GM12878 (cell line): ENCODE results near the gene MAGI3. TPM values are rescaled to one million over a fixed set of nuclear protein-coding genes. Genes with fewer than 3 reads are reported as not detected.

Experiments used
- ATAC-seq: fragments of 200-7000 bp; cut with Tn5 transposase; 3 replicates; pipeline ENCODE4 v1.9.1; 2020; ENCODE audit warnings: mild to moderate bottlenecking, moderate library complexity
- BruUV-seq: library from RNA; stranded (reverse); fragments of 400-500 nt; replicated peaks from 2 replicates; lab custom pipeline; 2021; lab: Mats Ljungman, UMichigan
- CTCF ChIA-PET: fragments of 300-600 bp; sonication (Branson Sonifier 250); formaldehyde crosslinking; extraction: SDS; loops from one replicate; lab custom pipeline; 2021; ENCODE audit warnings: inconsistent platforms; lab: Yijun Ruan, JAX
- POLR2A ChIA-PET: fragments of 350-600 bp; formaldehyde crosslinking; extraction: SDS; loops from one replicate; lab custom pipeline; 2021; ENCODE audit warnings: inconsistent platforms; lab: Charles Lee
- RAD21 ChIA-PET: fragments of 300-600 bp; sonication (Branson Sonifier 250); formaldehyde crosslinking; loops from one replicate; lab custom pipeline; 2023; ENCODE audit warnings: antibody characterized with exemption; ENCODE audit not compliant: unreplicated experiment; lab: Charles Lee
- SMC1A ChIA-PET: fragments of 300-600 bp; sonication (Branson Sonifier 250); formaldehyde crosslinking; loops from one replicate; lab custom pipeline; 2023; ENCODE audit not compliant: unreplicated experiment, uncharacterized antibody; lab: Charles Lee
- DNase-seq: peaks from one replicate; pipeline ENCODE4 v3.0.0-alpha.2; 2011; ENCODE audit warnings: low read depth, low spot score
- FAIRE-seq: peaks from 3 replicates; lab custom pipeline; 2011; peaks lifted over from hg19 to GRCh38; lab: Jason Lieb, UNC
- H2AFZ ChIP-seq: 2 replicates; pipeline ENCODE4 v1.6.0; 2011; ENCODE audit warnings: low read depth, low read length, control low read depth; ENCODE audit not compliant: control insufficient read depth
- H3K27ac ChIP-seq: 2 replicates; pipeline ENCODE4 v1.5.1; 2011; ENCODE audit warnings: control low read depth; ENCODE audit not compliant: control insufficient read depth, insufficient read depth
- H3K27me3 ChIP-seq, 2 experiments: replicated peaks in 1 of 2; 2 replicates each; pipeline versions ENCODE4 v1.6.0 to v1.6.1; 2011; ENCODE audit warnings: low read length in 1 of 2; ENCODE audit not compliant: control insufficient read depth in 2 of 2, insufficient read depth in 2 of 2
- H3K36me3 ChIP-seq, 2 experiments: 2 replicates each; pipeline ENCODE4 v1.5.1; 2011; ENCODE audit warnings: low read length in 1 of 2; ENCODE audit not compliant: control insufficient read depth in 2 of 2, insufficient read depth in 2 of 2
- H3K4me1 ChIP-seq: 2 replicates; pipeline ENCODE4 v1.6.1; 2011; ENCODE audit warnings: mild to moderate bottlenecking, low read length, moderate library complexity, mixed read lengths; ENCODE audit not compliant: control insufficient read depth, insufficient read depth
- H3K4me2 ChIP-seq: 2 replicates; pipeline ENCODE4 v1.6.0; 2011; ENCODE audit warnings: control low read depth; ENCODE audit not compliant: control insufficient read depth, insufficient read depth
- H3K4me3 ChIP-seq: fragments of 200-600 bp; sonication (generic); 2 replicates; pipeline ENCODE4 v1.5.1; 2016
- H3K79me2 ChIP-seq: 2 replicates; pipeline ENCODE4 v1.6.0; 2011; ENCODE audit warnings: low read length; ENCODE audit not compliant: control insufficient read depth, insufficient read depth
- H3K9ac ChIP-seq: 2 replicates; pipeline ENCODE4 v1.8.0; 2011; ENCODE audit warnings: low read length, control low read depth, mixed read lengths; ENCODE audit not compliant: control insufficient read depth, insufficient read depth
- H3K9me3 ChIP-seq: replicated peaks from 3 replicates; pipeline ENCODE4 v1.5.1; 2011; ENCODE audit warnings: mild to moderate bottlenecking, low read length; ENCODE audit not compliant: control insufficient read depth, insufficient read depth
- H4K20me1 ChIP-seq: 2 replicates; pipeline ENCODE4 v1.6.0; 2011; ENCODE audit not compliant: control insufficient read depth, insufficient read depth
- ATF7 ChIP-seq: fragments of 450-650 bp; IDR thresholded peaks from 2 replicates; pipeline ENCODE4 v1.6.1; 2016; ENCODE audit warnings: low read depth, mild to moderate bottlenecking
- BCLAF1 ChIP-seq: fragments of 450-650 bp; IDR thresholded peaks from 2 replicates; pipeline ENCODE4 v1.6.1; 2017; ENCODE audit warnings: antibody characterized with exemption, mild to moderate bottlenecking, moderate library complexity
- BHLHE40 ChIP-seq, 2 experiments: fragments of 450-650 bp in 1 of 2; IDR thresholded peaks; 2 replicates each; pipeline ENCODE4 v1.6.1; 2011 to 2017; ENCODE audit warnings: low read depth in 2 of 2, borderline replicate concordance in 1 of 2, improper control_type of control experiment in 1 of 2, low read length in 1 of 2, mild to moderate bottlenecking in 1 of 2
- E2F8 ChIP-seq: fragments of 450-650 bp; IDR thresholded peaks from 2 replicates; pipeline ENCODE4 v1.6.1; 2018; ENCODE audit warnings: mild to moderate bottlenecking, low read depth, moderate library complexity; ENCODE audit not compliant: partially characterized antibody
- HDAC6 ChIP-seq: fragments of 200-600 bp; sonication (generic); IDR thresholded peaks from one replicate; pipeline ENCODE4 v1.8.0; 2017; ENCODE audit warnings: antibody characterized with exemption; ENCODE audit not compliant: unreplicated experiment
- IKZF1 ChIP-seq: fragments of 450-650 bp; conservative IDR thresholded peaks from 2 replicates; pipeline ENCODE4 v1.6.1; 2017; ENCODE audit warnings: antibody characterized with exemption, mild to moderate bottlenecking
- LARP7 ChIP-seq: fragments of 450-650 bp; IDR thresholded peaks from 2 replicates; pipeline ENCODE4 v1.6.1; 2017; ENCODE audit warnings: mild to moderate bottlenecking
- SP1 ChIP-seq: IDR thresholded peaks from one replicate; pipeline ENCODE4 v1.6.1; 2011; ENCODE audit warnings: low read depth, low read length
- SUPT20H ChIP-seq: IDR thresholded peaks from 2 replicates; pipeline ENCODE4 v1.6.1; 2011; ENCODE audit warnings: low read depth, mild to moderate bottlenecking, low read length, moderate library complexity, borderline replicate concordance; ENCODE audit not compliant: control insufficient read depth
- ZBTB11 ChIP-seq: fragments of 450-650 bp; formaldehyde crosslinking; IDR thresholded peaks from 2 replicates; pipeline ENCODE4 v1.5.0; 2022; ENCODE audit warnings: mild to moderate bottlenecking, missing genetic modification characterization
- ZSCAN29 ChIP-seq: fragments of 450-650 bp; IDR thresholded peaks from 2 replicates; pipeline ENCODE4 v1.6.1; 2017; ENCODE audit warnings: mild to moderate bottlenecking, moderate library complexity
- WGBS: methylation state at CpG from one replicate; pipeline ENCODE4 v1.1.6; 2016; ENCODE audit warnings: low lambda C conversion rate; ENCODE audit not compliant: insufficient replicate concordance, insufficient coverage; ENCODE audit errors: missing lambda C conversion rate; 5-methylcytosine and 5-hydroxymethylcytosine counted together
- in situ Hi-C: fragments of 300-500 bp; cut with MboI; formaldehyde crosslinking; loops from 9 replicates; pipeline ENCODE4 v1.14.3; 2018; ENCODE audit warnings: mixed read lengths
- intact Hi-C: fragments of 100-400 bp; cut with micrococcal nuclease; formaldehyde crosslinking; loops from one replicate; pipeline ENCODE4 v1.14.2; 2022; ENCODE audit not compliant: unreplicated experiment
- polyA plus RNA-seq, 11 experiments: library from polyadenylated mRNA; depleted of rRNA in 4 of 11; unstranded in 6 of 11; stranded (reverse) in 5 of 11; fragments of >200 nt; fragmentation: Nextera tagmentation in 4 of 11; fragmentation: Illumina TruSeq in 1 of 11; extraction: Ambion mirVana in 4 of 11; extraction: Trizol in 1 of 11; gene quantifications; 1 replicate in 1 of 11; 2 replicates in 10 of 11; pipeline versions ENCODE4 v1.2.1 to v1.2.3, GENCODE V29; 2011 to 2016; ENCODE audit warnings: inconsistent platforms in 2 of 11, missing spikeins in 2 of 11, low read depth in 1 of 11
- total RNA-seq, 4 experiments: library from RNA; depleted of rRNA in 3 of 4; stranded (reverse); fragments of >200 nt in 3 of 4; fragmentation: Illumina TruSeq in 1 of 4; extraction: Trizol in 1 of 4; gene quantifications; 2 replicates each; pipeline versions ENCODE4 v1.2.1 to v1.2.3, GENCODE V29; 2013 to 2021

MAGI3 gene
- total and polyA plus RNA-seq, 10 of the 15 experiments (the other 5 are each of a cell fraction or from before 2014, with no cell fraction given) = 0.17 to 0.65 (median 0.32) TPM

- TF ChIP-seq HDAC6 = no peak
- no peak for TF ChIP-seq SUPT20H
- TF ChIP-seq ZBTB11 (CRISPR knock-in tag) = no peak
- TF ChIP-seq, all 136 proteins: peak for 0
Observed at GRCh38 chr1:113380075-113380474, 10.2 kb upstream of the MAGI3 start (continued).

GRCh38 chr1:113388017-113388620 is 2.2 kb upstream of the MAGI3 start:
- H3K9ac ChIP-seq = no peak overlapping the region
- FAIRE-seq (no peak), DNase-seq (no peak), ATAC-seq (no peak)
- no peaks in the 10 kb centered on the region; the same call in 1 of the 3 replicates for H3K9me3 ChIP-seq
- no peak overlapping the region for H3K4me2 ChIP-seq
- ChIA-PET POLR2A (interaction anchor here (0.6 kb wide), 1 partner anchor 935 kb away, joined by 3 read pairs; no protein-coding TSS in a partner anchor), RAD21 (interaction anchor here (0.5 to 0.9 kb wide), 3 partner anchors 164 to 449 kb away, joined by 3 read pairs; no protein-coding TSS in a partner anchor), CTCF (interaction anchor here (1.1 to 1.7 kb wide), 3 partner anchors 12 to 670 kb away, joined by 3 to 6 read pairs (median 5); partner anchors contain the start of gene LRIG2), SMC1A (interaction anchor here (0.5 to 1.0 kb wide), 2 partner anchors 12 to 406 kb away, joined by 3 read pairs; no protein-coding TSS in a partner anchor)
- no peak overlapping the region for H2AFZ ChIP-seq
- H3K27ac ChIP-seq = no peak overlapping the region
- H3K27me3 ChIP-seq = peaks cover 0 to 10% of the 10 kb centered on the region in 2 experiments; a peak in 2 of 4 replicates
- no peaks in the 10 kb centered on the region for H3K36me3 ChIP-seq
- no peaks in the 10 kb centered on the region for H4K20me1 ChIP-seq
- in situ Hi-C loops = no loop called here
- WGBS = 82% methylated on average over 1 of the region's 1 CpG
- no peaks in the 10 kb centered on the region for H3K79me2 ChIP-seq
- H3K4me1 ChIP-seq = peaks cover 2% of the 10 kb centered on the region; the same call in 1 of the 2 replicates
- H3K4me3 ChIP-seq = no peak overlapping the region
- BruUV-seq = no TSS peak
- intact Hi-C loops = no loop called here
- TF ChIP-seq ATF7 (no peak), ZSCAN29 (no peak), LARP7 (no peak), E2F8 (no peak), IKZF1 (no peak), BCLAF1 (no peak), BHLHE40 (IDR thresholded peaks at IDR 0.05; ENCODE audit: borderline replicate concordance in 1 of 2, low read depth in 2 of 2, low read length in 1 of 2) (no peak), HDAC6 (no peak), SP1 (no peak)
